HepG2 (cell line): ENCODE measurements around the gene VPS54. TPM values are rescaled to one million over a fixed set of nuclear protein-coding genes. Genes with fewer than 3 reads are reported as not detected.

ENCODE experiments used
- CREM ChIP-seq, 2 experiments: sonication (generic) in 1 of 2; formaldehyde crosslinking in 1 of 2; IDR thresholded peaks; 2 replicates each; pipeline versions ENCODE4 v1.4.0 to v1.6.1; 2016 to 2020; ENCODE audit warnings: antibody characterized with exemption in 1 of 2, mild to moderate bottlenecking in 1 of 2, missing genetic modification reagents in 1 of 2
- KDM1A ChIP-seq: IDR thresholded peaks from 2 replicates; pipeline ENCODE4 v1.6.1; 2016; ENCODE audit warnings: missing compliant biosample characterization
- NR2F6 ChIP-seq, 2 experiments: IDR thresholded peaks; 2 replicates each; pipeline ENCODE4 v1.6.1; 2016; ENCODE audit warnings: antibody characterized with exemption in 1 of 2, mild to moderate bottlenecking in 1 of 2
- PLRG1 ChIP-seq: fragments of 450-650 bp; conservative IDR thresholded peaks from 2 replicates; pipeline ENCODE4 v1.6.1; 2016
- RXRB ChIP-seq: IDR thresholded peaks from 2 replicates; pipeline ENCODE4 v1.6.1; 2016; ENCODE audit warnings: borderline replicate concordance, missing genetic modification reagents, missing compliant biosample characterization
- SMARCC2 ChIP-seq: fragments of 450-650 bp; IDR thresholded peaks from 2 replicates; pipeline ENCODE4 v1.6.1; 2017; ENCODE audit warnings: antibody characterized with exemption, mild to moderate bottlenecking
- TBP ChIP-seq: sonication (generic); formaldehyde crosslinking; IDR thresholded peaks from 2 replicates; pipeline ENCODE4 v1.5.0; 2020; ENCODE audit warnings: missing genetic modification reagents
- ZBTB42 ChIP-seq: sonication (generic); formaldehyde crosslinking; IDR thresholded peaks from 2 replicates; pipeline ENCODE4 v1.5.0; 2020; ENCODE audit warnings: mild to moderate bottlenecking, missing genetic modification reagents
- ZMAT3 ChIP-seq: sonication (generic); formaldehyde crosslinking; conservative IDR thresholded peaks from 2 replicates; pipeline ENCODE4 v1.7.0; 2021; ENCODE audit warnings: missing genetic modification reagents
- ZNF160 ChIP-seq: sonication (generic); formaldehyde crosslinking; IDR thresholded peaks from 2 replicates; pipeline ENCODE4 v1.8.0; 2022; ENCODE audit warnings: mild to moderate bottlenecking, inconsistent platforms, missing genetic modification reagents
- ZNF232 ChIP-seq: sonication (generic); formaldehyde crosslinking; IDR thresholded peaks from 2 replicates; pipeline ENCODE4 v1.4.0; 2020; ENCODE audit warnings: missing genetic modification reagents, borderline replicate concordance
- ZNF296 ChIP-seq: sonication (generic); formaldehyde crosslinking; conservative IDR thresholded peaks from 2 replicates; pipeline ENCODE4 v1.5.0; 2020; ENCODE audit warnings: mild to moderate bottlenecking, missing genetic modification reagents
- ZNF564 ChIP-seq: sonication (generic); formaldehyde crosslinking; IDR thresholded peaks from 2 replicates; pipeline ENCODE4 v1.8.1; 2023; ENCODE audit warnings: mild to moderate bottlenecking, missing genetic modification reagents
- polyA plus RNA-seq, 8 experiments: library from polyadenylated mRNA; depleted of rRNA in 3 of 8; stranded (reverse) in 7 of 8; unstranded in 1 of 8; fragments of >200 nt; fragmentation: Illumina TruSeq in 4 of 8; extraction: Trizol in 4 of 8; gene quantifications; 2 replicates each; pipeline versions ENCODE4 v1.2.1 to v1.2.3, GENCODE V29; 2011 to 2016; ENCODE audit warnings: low read depth in 4 of 8, missing spikeins in 1 of 8, mixed read lengths in 1 of 8; ENCODE audit not compliant: insufficient read depth in 1 of 8
- total RNA-seq, 5 experiments: library from RNA; depleted of rRNA; stranded (reverse); fragments of >200 nt; fragmentation: Illumina TruSeq; extraction: Trizol; gene quantifications; 2 replicates each; pipeline ENCODE4 v1.2.3, GENCODE V29; 2016; ENCODE audit warnings: low read depth in 1 of 5
- TF ChIP-seq, protein P1 (sequence below): sonication (generic); formaldehyde crosslinking; IDR thresholded peaks from 2 replicates; pipeline ENCODE4 v1.4.0; 2020; ENCODE audit warnings: mild to moderate bottlenecking, missing genetic modification reagents, borderline replicate concordance
- TF ChIP-seq, protein P2 (sequence below): sonication (generic); formaldehyde crosslinking; IDR thresholded peaks from 2 replicates; pipeline ENCODE4 v1.4.0; 2020; ENCODE audit warnings: missing genetic modification reagents
- TF ChIP-seq, protein P3 (sequence below): sonication (generic); formaldehyde crosslinking; IDR thresholded peaks from 2 replicates; pipeline ENCODE4 v1.4.0; 2020; ENCODE audit warnings: mild to moderate bottlenecking, missing genetic modification reagents
- TF ChIP-seq, protein P4 (sequence below): sonication (generic); formaldehyde crosslinking; conservative IDR thresholded peaks from 2 replicates; pipeline ENCODE4 v1.4.0; 2020; ENCODE audit warnings: mild to moderate bottlenecking, missing genetic modification reagents, moderate library complexity

The VPS54 gene
- total and polyA plus RNA-seq, 2 of the 13 experiments (the other 11 are each of a cell fraction or from before 2014, with no cell fraction given), result 64.7 to 77.5 TPM

DNA sequence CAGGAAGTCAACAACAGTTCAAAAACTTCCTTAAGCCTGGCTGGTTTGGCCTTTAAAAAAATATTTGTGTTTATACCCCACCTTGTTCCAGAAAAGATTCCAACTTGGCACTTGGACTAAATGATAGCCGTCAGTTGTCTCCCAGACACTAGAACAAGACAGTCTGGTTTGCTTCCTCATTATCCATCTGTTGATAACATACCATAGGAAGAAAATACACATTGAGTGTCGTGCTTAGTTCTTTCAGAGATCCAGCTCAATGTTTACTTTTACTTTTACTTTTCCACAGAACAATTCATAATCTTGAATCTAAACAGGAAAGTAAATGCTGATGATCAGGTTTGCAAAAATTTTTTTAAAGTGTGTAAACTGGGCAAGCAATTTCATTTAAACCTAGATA, 2.4 kb upstream of the VPS54 start (continued):
- TF ChIP-seq, protein P1, sequence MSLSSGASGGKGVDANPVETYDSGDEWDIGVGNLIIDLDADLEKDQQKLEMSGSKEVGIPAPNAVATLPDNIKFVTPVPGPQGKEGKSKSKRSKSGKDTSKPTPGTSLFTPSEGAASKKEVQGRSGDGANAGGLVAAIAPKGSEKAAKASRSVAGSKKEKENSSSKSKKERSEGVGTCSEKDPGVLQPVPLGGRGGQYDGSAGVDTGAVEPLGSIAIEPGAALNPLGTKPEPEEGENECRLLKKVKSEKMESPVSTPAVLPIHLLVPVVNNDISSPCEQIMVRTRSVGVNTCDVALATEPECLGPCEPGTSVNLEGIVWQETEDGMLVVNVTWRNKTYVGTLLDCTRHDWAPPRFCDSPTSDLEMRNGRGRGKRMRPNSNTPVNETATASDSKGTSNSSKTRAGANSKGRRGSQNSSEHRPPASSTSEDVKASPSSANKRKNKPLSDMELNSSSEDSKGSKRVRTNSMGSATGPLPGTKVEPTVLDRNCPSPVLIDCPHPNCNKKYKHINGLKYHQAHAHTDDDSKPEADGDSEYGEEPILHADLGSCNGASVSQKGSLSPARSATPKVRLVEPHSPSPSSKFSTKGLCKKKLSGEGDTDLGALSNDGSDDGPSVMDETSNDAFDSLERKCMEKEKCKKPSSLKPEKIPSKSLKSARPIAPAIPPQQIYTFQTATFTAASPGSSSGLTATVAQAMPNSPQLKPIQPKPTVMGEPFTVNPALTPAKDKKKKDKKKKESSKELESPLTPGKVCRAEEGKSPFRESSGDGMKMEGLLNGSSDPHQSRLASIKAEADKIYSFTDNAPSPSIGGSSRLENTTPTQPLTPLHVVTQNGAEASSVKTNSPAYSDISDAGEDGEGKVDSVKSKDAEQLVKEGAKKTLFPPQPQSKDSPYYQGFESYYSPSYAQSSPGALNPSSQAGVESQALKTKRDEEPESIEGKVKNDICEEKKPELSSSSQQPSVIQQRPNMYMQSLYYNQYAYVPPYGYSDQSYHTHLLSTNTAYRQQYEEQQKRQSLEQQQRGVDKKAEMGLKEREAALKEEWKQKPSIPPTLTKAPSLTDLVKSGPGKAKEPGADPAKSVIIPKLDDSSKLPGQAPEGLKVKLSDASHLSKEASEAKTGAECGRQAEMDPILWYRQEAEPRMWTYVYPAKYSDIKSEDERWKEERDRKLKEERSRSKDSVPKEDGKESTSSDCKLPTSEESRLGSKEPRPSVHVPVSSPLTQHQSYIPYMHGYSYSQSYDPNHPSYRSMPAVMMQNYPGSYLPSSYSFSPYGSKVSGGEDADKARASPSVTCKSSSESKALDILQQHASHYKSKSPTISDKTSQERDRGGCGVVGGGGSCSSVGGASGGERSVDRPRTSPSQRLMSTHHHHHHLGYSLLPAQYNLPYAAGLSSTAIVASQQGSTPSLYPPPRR (CRISPR knock-in tag), result 0 out of 2 replicates have a peak, but pooled peaks have one; percentile 26
- no peak for TF ChIP-seq ZNF564
- TF ChIP-seq, protein P2, sequence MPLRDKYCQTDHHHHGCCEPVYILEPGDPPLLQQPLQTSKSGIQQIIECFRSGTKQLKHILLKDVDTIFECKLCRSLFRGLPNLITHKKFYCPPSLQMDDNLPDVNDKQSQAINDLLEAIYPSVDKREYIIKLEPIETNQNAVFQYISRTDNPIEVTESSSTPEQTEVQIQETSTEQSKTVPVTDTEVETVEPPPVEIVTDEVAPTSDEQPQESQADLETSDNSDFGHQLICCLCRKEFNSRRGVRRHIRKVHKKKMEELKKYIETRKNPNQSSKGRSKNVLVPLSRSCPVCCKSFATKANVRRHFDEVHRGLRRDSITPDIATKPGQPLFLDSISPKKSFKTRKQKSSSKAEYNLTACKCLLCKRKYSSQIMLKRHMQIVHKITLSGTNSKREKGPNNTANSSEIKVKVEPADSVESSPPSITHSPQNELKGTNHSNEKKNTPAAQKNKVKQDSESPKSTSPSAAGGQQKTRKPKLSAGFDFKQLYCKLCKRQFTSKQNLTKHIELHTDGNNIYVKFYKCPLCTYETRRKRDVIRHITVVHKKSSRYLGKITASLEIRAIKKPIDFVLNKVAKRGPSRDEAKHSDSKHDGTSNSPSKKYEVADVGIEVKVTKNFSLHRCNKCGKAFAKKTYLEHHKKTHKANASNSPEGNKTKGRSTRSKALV (CRISPR knock-in tag), result no peak; the same call in 1 of the 2 replicates
- TF ChIP-seq, protein P3, sequence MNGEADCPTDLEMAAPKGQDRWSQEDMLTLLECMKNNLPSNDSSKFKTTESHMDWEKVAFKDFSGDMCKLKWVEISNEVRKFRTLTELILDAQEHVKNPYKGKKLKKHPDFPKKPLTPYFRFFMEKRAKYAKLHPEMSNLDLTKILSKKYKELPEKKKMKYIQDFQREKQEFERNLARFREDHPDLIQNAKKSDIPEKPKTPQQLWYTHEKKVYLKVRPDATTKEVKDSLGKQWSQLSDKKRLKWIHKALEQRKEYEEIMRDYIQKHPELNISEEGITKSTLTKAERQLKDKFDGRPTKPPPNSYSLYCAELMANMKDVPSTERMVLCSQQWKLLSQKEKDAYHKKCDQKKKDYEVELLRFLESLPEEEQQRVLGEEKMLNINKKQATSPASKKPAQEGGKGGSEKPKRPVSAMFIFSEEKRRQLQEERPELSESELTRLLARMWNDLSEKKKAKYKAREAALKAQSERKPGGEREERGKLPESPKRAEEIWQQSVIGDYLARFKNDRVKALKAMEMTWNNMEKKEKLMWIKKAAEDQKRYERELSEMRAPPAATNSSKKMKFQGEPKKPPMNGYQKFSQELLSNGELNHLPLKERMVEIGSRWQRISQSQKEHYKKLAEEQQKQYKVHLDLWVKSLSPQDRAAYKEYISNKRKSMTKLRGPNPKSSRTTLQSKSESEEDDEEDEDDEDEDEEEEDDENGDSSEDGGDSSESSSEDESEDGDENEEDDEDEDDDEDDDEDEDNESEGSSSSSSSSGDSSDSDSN, result no peak
- no peak for TF ChIP-seq ZNF232 (CRISPR knock-in tag)
- no peak for TF ChIP-seq TBP (CRISPR knock-in tag)
- no peak for TF ChIP-seq ZNF160 (CRISPR knock-in tag)
- peak; percentile 47; the same call in 1 of the 2 replicates for TF ChIP-seq RXRB (CRISPR knock-in tag)
- no peak for TF ChIP-seq KDM1A (CRISPR knock-in tag)
- no peak for TF ChIP-seq ZBTB42 (CRISPR knock-in tag)
- no peak for TF ChIP-seq PLRG1
- no peak for TF ChIP-seq SMARCC2
- TF ChIP-seq NR2F6 (IDR thresholded peaks at IDR 0.05), result no peak
- peak; percentile 38; the same call in 1 of the 2 replicates for TF ChIP-seq NR2F6 (CRISPR knock-in tag; IDR thresholded peaks at IDR 0.05)
- TF ChIP-seq ZNF296 (CRISPR knock-in tag), result no peak
- TF ChIP-seq, protein P4, sequence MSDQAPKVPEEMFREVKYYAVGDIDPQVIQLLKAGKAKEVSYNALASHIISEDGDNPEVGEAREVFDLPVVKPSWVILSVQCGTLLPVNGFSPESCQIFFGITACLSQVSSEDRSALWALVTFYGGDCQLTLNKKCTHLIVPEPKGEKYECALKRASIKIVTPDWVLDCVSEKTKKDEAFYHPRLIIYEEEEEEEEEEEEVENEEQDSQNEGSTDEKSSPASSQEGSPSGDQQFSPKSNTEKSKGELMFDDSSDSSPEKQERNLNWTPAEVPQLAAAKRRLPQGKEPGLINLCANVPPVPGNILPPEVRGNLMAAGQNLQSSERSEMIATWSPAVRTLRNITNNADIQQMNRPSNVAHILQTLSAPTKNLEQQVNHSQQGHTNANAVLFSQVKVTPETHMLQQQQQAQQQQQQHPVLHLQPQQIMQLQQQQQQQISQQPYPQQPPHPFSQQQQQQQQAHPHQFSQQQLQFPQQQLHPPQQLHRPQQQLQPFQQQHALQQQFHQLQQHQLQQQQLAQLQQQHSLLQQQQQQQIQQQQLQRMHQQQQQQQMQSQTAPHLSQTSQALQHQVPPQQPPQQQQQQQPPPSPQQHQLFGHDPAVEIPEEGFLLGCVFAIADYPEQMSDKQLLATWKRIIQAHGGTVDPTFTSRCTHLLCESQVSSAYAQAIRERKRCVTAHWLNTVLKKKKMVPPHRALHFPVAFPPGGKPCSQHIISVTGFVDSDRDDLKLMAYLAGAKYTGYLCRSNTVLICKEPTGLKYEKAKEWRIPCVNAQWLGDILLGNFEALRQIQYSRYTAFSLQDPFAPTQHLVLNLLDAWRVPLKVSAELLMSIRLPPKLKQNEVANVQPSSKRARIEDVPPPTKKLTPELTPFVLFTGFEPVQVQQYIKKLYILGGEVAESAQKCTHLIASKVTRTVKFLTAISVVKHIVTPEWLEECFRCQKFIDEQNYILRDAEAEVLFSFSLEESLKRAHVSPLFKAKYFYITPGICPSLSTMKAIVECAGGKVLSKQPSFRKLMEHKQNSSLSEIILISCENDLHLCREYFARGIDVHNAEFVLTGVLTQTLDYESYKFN (CRISPR knock-in tag), result peak; percentile 54
- no peak for TF ChIP-seq ZMAT3 (CRISPR knock-in tag)
- 0 out of 2 replicates have a peak, but pooled peaks have one; percentile 32 for TF ChIP-seq CREM (IDR thresholded peaks at IDR 0.05)
- no peak for TF ChIP-seq CREM (CRISPR knock-in tag; IDR thresholded peaks at IDR 0.05)
